ENCODE data around the gene BMP15.
A peak's percentile ranks its signal among the peaks of the same experiment; 100 is the strongest.

BMP15 gene

DNA sequence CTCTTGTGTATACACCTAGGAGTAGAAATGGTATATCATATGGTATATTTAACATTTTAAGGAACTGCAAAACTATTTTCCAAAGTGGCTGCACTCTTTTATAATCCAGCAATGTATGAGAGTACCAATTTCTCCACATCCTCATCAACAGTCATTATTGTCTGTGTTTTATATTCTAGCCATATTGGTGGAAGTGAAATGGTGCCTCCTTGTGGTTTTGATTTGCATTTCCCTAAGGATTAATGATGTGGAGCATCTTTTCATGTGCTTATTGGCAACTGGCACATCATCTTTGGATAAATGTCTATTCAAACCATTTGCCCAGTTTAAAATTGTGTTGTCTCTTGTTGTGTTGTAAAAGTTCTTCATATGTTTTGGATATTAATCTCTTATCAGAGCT is 9.6 kb downstream of the BMP15 start:
- DNase-seq (ENCODE audit: low read depth), result no peak
- H3K4me3 ChIP-seq (ENCODE audit: low read depth, low read length), result no peak overlapping the region
- no peak for TF ChIP-seq CTCF (IDR thresholded peaks at IDR 0.05; ENCODE audit: low read depth, low read length, missing control alignments)

DNA sequence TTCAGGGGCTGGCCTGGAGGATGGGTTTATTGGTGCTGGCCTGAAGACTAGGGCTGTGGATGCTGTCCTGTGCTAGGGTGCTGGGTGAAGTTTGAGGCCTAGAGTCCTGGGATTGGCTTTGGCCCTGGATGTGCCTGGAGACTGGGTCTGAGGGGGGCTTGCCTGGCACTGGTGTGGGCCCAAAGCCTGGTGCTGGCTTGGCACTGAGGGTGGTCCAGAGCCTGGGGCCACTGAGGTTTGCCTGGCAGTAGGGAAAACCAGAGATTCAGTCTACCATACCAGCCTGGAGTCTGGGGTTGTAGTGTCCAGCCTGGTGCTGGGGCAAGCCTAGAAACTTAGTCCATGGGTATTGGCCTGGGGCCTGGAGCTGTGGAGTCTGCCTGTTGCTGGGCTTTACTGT is 16.6 kb downstream of the BMP15 start:
- no peak overlapping the region for H3K4me3 ChIP-seq (ENCODE audit: low read depth, low read length)
- DNase-seq (ENCODE audit: low read depth), result no peak
- TF ChIP-seq CTCF (IDR thresholded peaks at IDR 0.05; ENCODE audit: low read depth, low read length, missing control alignments), result no peak

DNA sequence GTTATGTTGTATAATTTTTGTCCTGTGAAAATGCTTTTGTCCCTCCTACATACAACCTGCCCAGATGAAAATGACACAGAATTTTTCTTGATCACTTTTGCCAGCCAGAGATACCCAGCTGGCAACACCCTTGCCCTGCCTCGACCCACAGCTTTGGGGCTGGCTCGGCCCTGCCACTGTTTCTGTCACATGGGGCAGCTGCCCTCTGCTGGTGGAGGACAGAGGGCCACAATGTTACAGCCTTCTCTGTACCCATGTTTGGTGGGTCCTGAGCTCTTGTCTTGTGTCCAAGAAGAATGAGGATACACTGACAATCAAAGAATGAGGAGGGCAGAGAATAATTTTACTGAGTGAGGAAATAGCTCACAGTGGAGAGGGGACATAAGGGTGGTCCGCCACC is 31.1 kb downstream of the BMP15 start:
- DNase-seq (ENCODE audit: low read depth), result no peak
- peak; percentile 47 for TF ChIP-seq CTCF (IDR thresholded peaks at IDR 0.05; ENCODE audit: low read depth, low read length, missing control alignments)
- H3K4me3 ChIP-seq (ENCODE audit: low read depth, low read length), result no peak overlapping the region

DNA sequence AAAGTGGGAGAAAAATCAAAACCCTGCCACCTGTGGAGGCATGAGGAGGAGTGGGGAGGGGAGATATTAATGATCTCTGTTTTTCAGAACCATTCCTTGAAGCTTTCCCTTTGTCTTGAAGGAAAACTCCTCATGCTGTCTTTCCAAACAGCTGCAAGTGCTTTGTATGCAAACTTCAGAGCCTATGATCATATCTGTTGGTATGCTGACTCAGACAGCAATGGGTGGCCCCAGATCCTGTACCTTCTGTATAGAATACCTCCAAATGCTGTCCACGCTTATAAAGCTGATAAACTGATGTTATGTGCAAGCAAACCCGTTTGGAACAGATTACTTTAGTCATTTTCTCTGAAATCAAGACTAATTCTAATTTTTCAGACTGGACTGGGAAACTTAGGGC is 31.9 kb downstream of the BMP15 start:
- no peak overlapping the region for H3K4me3 ChIP-seq (ENCODE audit: low read depth, low read length)
- no peak for DNase-seq (ENCODE audit: low read depth)
- no peak for TF ChIP-seq CTCF (IDR thresholded peaks at IDR 0.05; ENCODE audit: low read depth, low read length, missing control alignments)

GRCh38 chrX:50952406-50952805 is 41.9 kb downstream of the BMP15 start:
- H3K4me3 ChIP-seq (ENCODE audit: low read depth, low read length), result no peak overlapping the region
- TF ChIP-seq CTCF (IDR thresholded peaks at IDR 0.05; ENCODE audit: low read depth, low read length, missing control alignments), result no peak
- DNase-seq (ENCODE audit: low read depth), result no peak

- no peak for DNase-seq (ENCODE audit: low read depth)
- H3K4me3 ChIP-seq (ENCODE audit: low read depth, low read length), result no peak overlapping the region
- no peak for TF ChIP-seq CTCF (IDR thresholded peaks at IDR 0.05; ENCODE audit: low read depth, low read length, missing control alignments)
Observed at GRCh38 chrX:50953832-50954231, 43.3 kb downstream of the BMP15 start.

- DNase-seq (ENCODE audit: low read depth), result no peak
- no peak overlapping the region for H3K4me3 ChIP-seq (ENCODE audit: low read depth, low read length)
- TF ChIP-seq CTCF (IDR thresholded peaks at IDR 0.05; ENCODE audit: low read depth, low read length, missing control alignments), result no peak
Observed at GRCh38 chrX:50962156-50962555, 51.6 kb downstream of the BMP15 start.
